Activated CD8-positive, alpha-beta memory T cell treated with anti-CD3 and anti-CD28 coated beads for 36 hours (primary cell): Measurements from ENCODE around the gene PI3. TPM values are rescaled to one million over a fixed set of nuclear protein-coding genes. Genes with fewer than 3 reads are reported as not detected.

Experiments
- CTCF ChIA-PET: fragments of 350-600 bp; sonication (Branson Sonifier 250); formaldehyde crosslinking; loops from one replicate; lab custom pipeline; 2021; ENCODE audit warnings: antibody characterized with exemption; lab: Charles Lee
- POLR2A ChIA-PET: fragments of 350-600 bp; sonication (Branson Sonifier 250); formaldehyde crosslinking; loops from one replicate; lab custom pipeline; 2021; ENCODE audit warnings: antibody characterized with exemption; lab: Charles Lee
- total RNA-seq, 2 experiments: library from RNA; stranded (reverse); gene quantifications; one replicate each; pipeline ENCODE4 v1.2.3, GENCODE V29; 2021

PI3 gene
- total RNA-seq, 2 experiments from 2014 or later: not detected

- CTCF ChIA-PET: no interaction called here
- POLR2A ChIA-PET: interaction anchor here (0.6 kb wide), 1 partner anchor 1571 kb away, joined by 3 read pairs; no protein-coding TSS in a partner anchor
These were observed 4.5 kb downstream of the PI3 start for GRCh38 chr20:45179166-45179565.

- CTCF ChIA-PET: no interaction called here
- POLR2A ChIA-PET: no interaction called here
These were observed 6.9 kb downstream of the PI3 start for GRCh38 chr20:45181639-45182038.

DNA sequence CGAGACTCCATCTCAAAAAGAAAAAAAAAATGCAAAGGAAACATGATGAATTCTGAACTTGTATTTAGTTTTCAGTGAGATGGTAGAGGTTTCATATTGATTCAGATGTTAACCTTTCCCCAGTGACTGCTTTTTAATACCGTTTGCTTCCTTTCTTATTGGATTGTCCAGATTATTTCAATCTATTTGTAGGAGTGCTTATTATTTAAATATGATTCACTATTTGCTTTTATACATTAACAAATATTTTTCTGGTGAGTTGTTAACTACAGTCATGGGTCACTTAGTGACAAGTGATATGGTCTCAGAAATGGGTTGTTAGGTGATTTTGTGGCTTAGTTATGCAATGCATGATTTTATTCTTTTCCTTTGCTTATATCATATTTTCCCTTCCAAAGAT lies 8.4 kb downstream of the PI3 start:
- CTCF ChIA-PET: interaction anchor here (0.7 kb wide), 1 partner anchor 30 kb away, joined by 3 read pairs; no protein-coding TSS in a partner anchor
- POLR2A ChIA-PET: no interaction called here

GRCh38 chr20:45187693-45188092 lies 13.0 kb downstream of the PI3 start:
- ChIA-PET POLR2A (no interaction called here), CTCF (interaction anchor here (0.6 to 1.6 kb wide), 2 partner anchors 16 to 49 kb away, joined by 3 to 5 read pairs; no protein-coding TSS in a partner anchor)

- CTCF ChIA-PET: no interaction called here
- POLR2A ChIA-PET: no interaction called here
These were observed 14.4 kb downstream of the PI3 start for GRCh38 chr20:45189067-45189609.

- ChIA-PET POLR2A (no interaction called here), CTCF (interaction anchor here (0.5 kb wide), 1 partner anchor 88 kb away, joined by 4 read pairs; no protein-coding TSS in a partner anchor)
These were observed 15.2 kb downstream of the PI3 start for GRCh38 chr20:45189861-45190260.

DNA sequence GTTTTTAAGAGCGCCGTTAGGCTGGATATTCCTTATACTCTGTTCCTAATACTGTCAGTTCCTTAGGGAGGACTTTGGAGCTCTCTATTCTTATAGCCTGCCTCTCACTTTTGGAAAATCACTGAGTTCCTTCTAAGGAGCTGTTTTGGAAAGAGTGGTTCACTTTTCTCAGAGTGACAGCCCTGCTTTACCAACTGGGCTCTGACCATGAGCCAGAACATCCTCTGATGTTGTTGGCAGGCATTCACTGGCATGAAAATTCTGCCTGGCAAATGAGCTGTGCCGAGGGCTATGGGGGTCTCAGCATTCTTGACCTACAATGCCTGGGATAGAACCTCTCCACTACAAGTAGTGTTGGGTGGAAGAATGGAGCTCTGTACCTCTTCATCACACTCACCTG lies 17.2 kb downstream of the PI3 start:
- CTCF ChIA-PET: no interaction called here
- POLR2A ChIA-PET: no interaction called here

GRCh38 chr20:45193331-45193730 lies 18.6 kb downstream of the PI3 start:
- ChIA-PET POLR2A (no interaction called here), CTCF (interaction anchor here (0.6 kb wide), 1 partner anchor 106 kb away, joined by 3 read pairs; no protein-coding TSS in a partner anchor)

DNA sequence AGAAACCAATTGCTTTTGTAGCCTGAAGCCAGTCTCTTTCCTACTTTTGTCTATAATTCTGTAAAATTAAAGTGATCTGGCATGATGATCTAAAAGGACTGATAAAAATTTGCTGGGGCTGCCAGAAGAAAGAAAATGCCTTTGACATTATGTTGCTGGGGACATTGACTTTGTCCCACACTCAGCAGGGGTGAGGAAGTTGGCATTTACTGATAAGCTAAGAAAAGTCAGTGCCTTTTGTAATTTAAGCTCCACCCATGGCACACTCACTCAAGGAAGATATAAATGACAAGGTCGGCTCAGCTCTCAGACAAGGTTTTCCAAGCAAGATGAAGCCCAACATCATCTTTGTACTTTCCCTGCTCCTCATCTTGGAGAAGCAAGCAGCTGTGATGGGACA lies 32.0 kb downstream of the PI3 start, which contains the start of gene SEMG1:
Gene SEMG1 (plus strand): TSS at position 309 of the 400 bp plus-strand sequence. CDS start 21 bp downstream, at position 330.
- CTCF ChIA-PET: no interaction called here
- POLR2A ChIA-PET: no interaction called here

GRCh38 chr20:45209924-45210323 lies 35.2 kb downstream of the PI3 start:
- CTCF ChIA-PET: no interaction called here
- POLR2A ChIA-PET: no interaction called here

GRCh38 chr20:45211569-45212474 lies 37.1 kb downstream of the PI3 start:
- POLR2A ChIA-PET: no interaction called here
- CTCF ChIA-PET: no interaction called here

- ChIA-PET POLR2A (no interaction called here), CTCF (no interaction called here)
These were observed 38.1 kb downstream of the PI3 start for GRCh38 chr20:45212836-45213235.

- ChIA-PET POLR2A (no interaction called here), CTCF (no interaction called here)
These were observed 43.4 kb downstream of the PI3 start for GRCh38 chr20:45218124-45218523.

DNA sequence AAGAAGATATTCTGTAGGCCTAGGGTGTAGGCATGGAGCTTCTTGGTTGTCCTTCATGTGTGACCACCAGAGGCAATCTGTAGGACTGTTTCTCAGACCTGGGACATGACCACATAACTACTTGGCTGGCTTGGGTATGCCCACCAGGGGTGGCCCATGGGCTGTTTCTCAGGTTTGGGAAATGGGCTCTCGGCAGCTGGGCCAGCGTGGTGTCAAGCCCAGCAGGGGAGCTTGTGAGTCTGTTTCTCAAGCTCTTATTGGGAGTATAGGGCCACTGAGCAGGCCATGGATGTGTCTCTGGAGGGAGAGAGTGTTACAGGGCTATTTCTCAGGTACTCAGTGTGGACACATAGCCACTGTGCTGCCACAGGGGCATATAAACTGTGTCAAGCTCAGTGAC lies 43.9 kb downstream of the PI3 start:
- ChIA-PET POLR2A (no interaction called here), CTCF (no interaction called here)

DNA sequence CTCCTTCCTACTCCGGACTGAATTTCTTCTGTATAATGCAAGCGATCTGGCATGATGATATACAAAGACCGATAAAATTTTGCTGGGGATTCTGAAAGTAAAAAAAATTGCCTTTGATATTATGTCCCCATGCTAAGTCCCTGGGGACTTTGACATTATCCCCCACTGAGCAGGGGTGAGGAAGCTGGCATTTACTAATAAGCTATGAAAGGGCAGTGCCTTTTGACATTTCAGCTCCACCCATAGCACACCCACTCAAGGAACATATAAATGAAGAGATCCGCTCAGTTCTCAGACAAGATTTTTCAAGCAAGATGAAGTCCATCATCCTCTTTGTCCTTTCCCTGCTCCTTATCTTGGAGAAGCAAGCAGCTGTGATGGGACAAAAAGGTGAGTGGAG lies 46.4 kb downstream of the PI3 start, which contains the start of gene SEMG2:
Gene SEMG2 (plus strand): TSS at position 298 of the 400 bp plus-strand sequence. CDS start 17 bp downstream, at position 315.
- CTCF ChIA-PET: interaction anchor here (1.1 kb wide), 1 partner anchor 8 kb away, joined by 3 read pairs; no protein-coding TSS in a partner anchor
- POLR2A ChIA-PET: no interaction called here

- POLR2A ChIA-PET: no interaction called here
- CTCF ChIA-PET: no interaction called here
These were observed 48.4 kb downstream of the PI3 start for GRCh38 chr20:45223136-45223535.
